ENCODE measurements around the gene DBT. TPM values are rescaled to one million over a fixed set of nuclear protein-coding genes. Genes with fewer than 3 reads are reported as not detected.

DBT gene
- total RNA-seq, 2 donors from 2014 or later: 5.3 to 7.7 TPM

DNA sequence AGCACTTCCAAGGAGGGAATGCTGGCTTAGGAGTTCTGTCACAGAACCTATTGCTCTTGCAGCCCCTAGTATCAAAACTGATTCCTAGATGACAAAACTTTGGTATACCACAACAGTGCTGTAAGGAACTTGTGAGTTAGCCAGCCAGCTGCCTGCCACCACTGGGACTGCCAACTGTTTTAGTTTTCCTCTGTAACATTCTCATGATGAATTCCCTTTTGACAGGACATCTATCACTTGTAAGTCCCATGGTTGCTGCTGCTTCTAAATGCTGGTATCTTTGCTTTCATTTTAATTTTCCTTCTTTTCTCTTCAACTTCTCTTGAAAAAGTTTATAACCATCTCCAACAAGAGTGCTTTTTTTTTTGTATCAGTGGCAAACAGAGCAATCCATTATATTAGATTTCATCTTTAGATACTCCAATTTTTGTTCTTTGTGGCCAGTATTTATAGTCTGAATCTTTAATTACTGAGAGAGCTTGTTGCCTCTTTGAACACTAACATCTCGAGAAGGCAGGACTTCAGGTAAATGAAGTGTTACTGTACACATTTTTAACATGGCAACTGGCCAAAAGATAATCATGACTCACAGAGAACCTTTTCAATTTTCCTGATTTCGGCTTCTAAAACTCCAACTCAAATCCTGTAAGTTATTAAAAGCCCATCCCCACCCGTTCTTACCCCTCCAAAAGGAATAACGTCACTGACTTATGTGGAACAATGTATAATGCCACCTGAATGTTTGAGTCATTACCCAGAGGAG is 19.8 kb downstream of the DBT start:
- Histone ChIP-seq H3K36me3 (peaks cover 39% of the 10 kb centered on the region), H3K4me1 (ENCODE audit: control insufficient read depth in 1 of 2, low read depth in 2 of 2) (no peaks in the 10 kb centered on the region)

GRCh38 chr1:100222428-100222827 is 27.2 kb downstream of the DBT start:
- H3K9me3 ChIP-seq: no peaks in the 10 kb centered on the region
- H3K27ac ChIP-seq: no peak overlapping the region
- H3K36me3 ChIP-seq: peaks cover 14% of the 10 kb centered on the region
- no peak overlapping the region for H3K4me3 ChIP-seq
- H3K27me3 ChIP-seq (replicated peaks; ENCODE audit: insufficient read depth): no peaks in the 10 kb centered on the region
- TF ChIP-seq, protein P1, sequence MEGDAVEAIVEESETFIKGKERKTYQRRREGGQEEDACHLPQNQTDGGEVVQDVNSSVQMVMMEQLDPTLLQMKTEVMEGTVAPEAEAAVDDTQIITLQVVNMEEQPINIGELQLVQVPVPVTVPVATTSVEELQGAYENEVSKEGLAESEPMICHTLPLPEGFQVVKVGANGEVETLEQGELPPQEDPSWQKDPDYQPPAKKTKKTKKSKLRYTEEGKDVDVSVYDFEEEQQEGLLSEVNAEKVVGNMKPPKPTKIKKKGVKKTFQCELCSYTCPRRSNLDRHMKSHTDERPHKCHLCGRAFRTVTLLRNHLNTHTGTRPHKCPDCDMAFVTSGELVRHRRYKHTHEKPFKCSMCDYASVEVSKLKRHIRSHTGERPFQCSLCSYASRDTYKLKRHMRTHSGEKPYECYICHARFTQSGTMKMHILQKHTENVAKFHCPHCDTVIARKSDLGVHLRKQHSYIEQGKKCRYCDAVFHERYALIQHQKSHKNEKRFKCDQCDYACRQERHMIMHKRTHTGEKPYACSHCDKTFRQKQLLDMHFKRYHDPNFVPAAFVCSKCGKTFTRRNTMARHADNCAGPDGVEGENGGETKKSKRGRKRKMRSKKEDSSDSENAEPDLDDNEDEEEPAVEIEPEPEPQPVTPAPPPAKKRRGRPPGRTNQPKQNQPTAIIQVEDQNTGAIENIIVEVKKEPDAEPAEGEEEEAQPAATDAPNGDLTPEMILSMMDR (IDR thresholded peaks at IDR 0.05): no peak
- no peak for DNase-seq (ENCODE audit: low spot score)
- ATAC-seq (ENCODE audit: insufficient number of reproducible peaks, low FRiP score, low read depth): no peak
- H3K4me1 ChIP-seq (ENCODE audit: control insufficient read depth in 1 of 2, low read depth in 2 of 2): no peaks in the 10 kb centered on the region

More for the DNA sequence above, 19.8 kb downstream of the DBT start:
- H3K4me3 ChIP-seq: no peak overlapping the region
- TF ChIP-seq, protein P1 (IDR thresholded peaks at IDR 0.05): no peak
- DNase-seq (ENCODE audit: low spot score): no peak
- H3K9me3 ChIP-seq: no peaks in the 10 kb centered on the region
- H3K27me3 ChIP-seq (replicated peaks; ENCODE audit: insufficient read depth): no peaks in the 10 kb centered on the region
- no peak overlapping the region for H3K27ac ChIP-seq
- no peak for ATAC-seq (ENCODE audit: insufficient number of reproducible peaks, low FRiP score, low read depth)

DNA sequence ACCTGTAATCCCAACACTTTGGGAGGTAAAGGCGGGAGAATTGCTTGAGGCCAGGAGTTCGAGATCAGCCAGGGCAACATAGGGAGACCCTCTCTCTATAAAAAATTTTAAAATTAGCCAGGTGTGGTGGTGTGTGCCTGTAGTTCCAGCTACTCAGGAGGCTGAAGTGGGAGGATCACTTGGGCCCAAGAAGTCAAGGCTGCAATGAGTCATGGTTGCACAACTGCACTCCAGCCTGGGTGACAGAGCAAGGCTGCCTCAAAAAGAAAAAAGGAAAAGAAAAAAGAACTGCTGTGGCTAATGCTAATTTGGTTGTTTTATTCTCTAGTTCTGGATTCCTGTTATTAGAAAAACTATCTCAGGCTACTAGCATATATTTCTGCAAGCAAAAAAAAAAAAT is 29.8 kb downstream of the DBT start:
- ATAC-seq (ENCODE audit: insufficient number of reproducible peaks, low FRiP score, low read depth): no peak
- TF ChIP-seq, protein P1 (IDR thresholded peaks at IDR 0.05): no peak
- peaks cover 8% of the 10 kb centered on the region for H3K36me3 ChIP-seq

GRCh38 chr1:100219457-100219856 is 30.2 kb downstream of the DBT start:
- no peaks in the 10 kb centered on the region for H3K9me3 ChIP-seq
- no peaks in the 10 kb centered on the region for H3K4me1 ChIP-seq (ENCODE audit: control insufficient read depth in 1 of 2, low read depth in 2 of 2)
- ATAC-seq (ENCODE audit: insufficient number of reproducible peaks, low FRiP score, low read depth): no peak
- peaks cover 11% of the 10 kb centered on the region for H3K36me3 ChIP-seq
- H3K27ac ChIP-seq: no peak overlapping the region
- TF ChIP-seq, protein P1 (IDR thresholded peaks at IDR 0.05): no peak
- no peak for DNase-seq (ENCODE audit: low spot score)
- no peak overlapping the region for H3K4me3 ChIP-seq
- H3K27me3 ChIP-seq (replicated peaks; ENCODE audit: insufficient read depth): no peaks in the 10 kb centered on the region

More for the DNA sequence above, 29.8 kb downstream of the DBT start:
- H3K4me1 ChIP-seq (ENCODE audit: control insufficient read depth in 1 of 2, low read depth in 2 of 2): no peaks in the 10 kb centered on the region
- H3K27ac ChIP-seq: no peak overlapping the region
- no peaks in the 10 kb centered on the region for H3K27me3 ChIP-seq (replicated peaks; ENCODE audit: insufficient read depth)
- DNase-seq (ENCODE audit: low spot score): no peak
- H3K4me3 ChIP-seq: no peak overlapping the region
- no peaks in the 10 kb centered on the region for H3K9me3 ChIP-seq

DNA sequence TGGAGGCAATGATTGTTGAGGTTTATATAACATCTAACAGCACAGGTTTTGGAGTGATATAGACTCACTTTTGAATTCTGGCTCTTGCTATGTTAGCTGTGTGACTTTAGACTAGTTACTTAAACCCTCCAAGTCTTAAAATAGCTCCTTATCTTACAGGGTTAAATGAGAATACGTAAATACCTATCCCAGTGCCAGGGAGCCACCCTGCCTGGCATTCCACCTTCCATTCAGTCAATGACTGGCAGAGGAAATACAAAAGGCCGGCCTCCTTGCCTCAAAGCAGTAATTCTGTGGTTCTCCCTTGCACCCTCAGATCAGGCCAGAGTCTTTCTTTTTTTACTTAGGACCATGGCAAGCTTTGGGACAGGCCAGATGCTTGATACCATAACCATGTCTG is 31.8 kb downstream of the DBT start:
- H3K27me3 ChIP-seq (replicated peaks; ENCODE audit: insufficient read depth): no peaks in the 10 kb centered on the region
- TF ChIP-seq, protein P1 (IDR thresholded peaks at IDR 0.05): no peak
- no peaks in the 10 kb centered on the region for H3K9me3 ChIP-seq
- H3K4me3 ChIP-seq: no peak overlapping the region
- no peaks in the 10 kb centered on the region for H3K4me1 ChIP-seq (ENCODE audit: control insufficient read depth in 1 of 2, low read depth in 2 of 2)
- H3K36me3 ChIP-seq: peaks cover 24% of the 10 kb centered on the region
- DNase-seq (ENCODE audit: low spot score): no peak
- no peak for ATAC-seq (ENCODE audit: insufficient number of reproducible peaks, low FRiP score, low read depth)
- H3K27ac ChIP-seq: no peak overlapping the region
